PC-3 (cell line): ENCODE data around the gene STEAP2.

Source experiments
- EZH2 ChIP-seq: fragments of 300-600 bp; sonication (generic); IDR thresholded peaks from one replicate; pipeline ENCODE4 v1.6.1; 2017; ENCODE audit warnings: antibody characterized with exemption, mild to moderate bottlenecking, low read length; ENCODE audit not compliant: unreplicated experiment
- EZH2phosphoT487 ChIP-seq: fragments of 300-600 bp; sonication (generic); IDR thresholded peaks from 2 replicates; pipeline ENCODE4 v1.6.1; 2018; ENCODE audit warnings: mild to moderate bottlenecking, antibody characterized with exemption, low read length, borderline replicate concordance
- TF ChIP-seq, protein P1 (sequence below): fragments of 300-600 bp; sonication (generic); conservative IDR thresholded peaks from 2 replicates; pipeline ENCODE4 v1.5.1; 2017; ENCODE audit warnings: antibody characterized with exemption, low read depth, mild to moderate bottlenecking, low read length

DNA sequence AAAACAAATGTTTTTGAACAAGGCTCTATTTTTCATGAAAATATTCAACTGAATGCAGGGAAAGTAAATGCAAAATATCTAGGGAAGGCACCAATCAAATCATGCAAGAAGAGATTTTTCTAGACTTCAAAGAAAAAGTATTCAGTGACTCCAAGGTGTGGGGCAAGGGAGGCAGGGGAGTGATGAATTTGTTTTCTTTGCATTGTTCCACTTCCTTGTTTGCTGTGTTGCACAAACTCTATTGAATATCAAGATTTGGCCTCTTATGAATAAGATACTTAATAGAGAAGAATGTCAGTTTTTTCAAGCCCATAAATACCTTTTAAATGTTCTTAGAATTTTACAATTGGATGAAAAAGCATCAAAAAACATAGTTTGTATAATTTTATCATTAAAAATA lies 30.9 kb upstream of the STEAP2 start:
- TF ChIP-seq, protein P1, sequence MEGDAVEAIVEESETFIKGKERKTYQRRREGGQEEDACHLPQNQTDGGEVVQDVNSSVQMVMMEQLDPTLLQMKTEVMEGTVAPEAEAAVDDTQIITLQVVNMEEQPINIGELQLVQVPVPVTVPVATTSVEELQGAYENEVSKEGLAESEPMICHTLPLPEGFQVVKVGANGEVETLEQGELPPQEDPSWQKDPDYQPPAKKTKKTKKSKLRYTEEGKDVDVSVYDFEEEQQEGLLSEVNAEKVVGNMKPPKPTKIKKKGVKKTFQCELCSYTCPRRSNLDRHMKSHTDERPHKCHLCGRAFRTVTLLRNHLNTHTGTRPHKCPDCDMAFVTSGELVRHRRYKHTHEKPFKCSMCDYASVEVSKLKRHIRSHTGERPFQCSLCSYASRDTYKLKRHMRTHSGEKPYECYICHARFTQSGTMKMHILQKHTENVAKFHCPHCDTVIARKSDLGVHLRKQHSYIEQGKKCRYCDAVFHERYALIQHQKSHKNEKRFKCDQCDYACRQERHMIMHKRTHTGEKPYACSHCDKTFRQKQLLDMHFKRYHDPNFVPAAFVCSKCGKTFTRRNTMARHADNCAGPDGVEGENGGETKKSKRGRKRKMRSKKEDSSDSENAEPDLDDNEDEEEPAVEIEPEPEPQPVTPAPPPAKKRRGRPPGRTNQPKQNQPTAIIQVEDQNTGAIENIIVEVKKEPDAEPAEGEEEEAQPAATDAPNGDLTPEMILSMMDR = no peak
- TF ChIP-seq EZH2phosphoT487 (no peak), EZH2 (no peak)
